Measurements from ENCODE around the gene C1orf74.
"Not testable (repeated sequence)": the region's sequence is repeated elsewhere in the genome, so short reads cannot be mapped to it uniquely, and the experiment has no call there.

C1orf74 gene

GRCh38 chr1:209805341-209805781 is 21.0 kb upstream of the C1orf74 start:
- DNase-seq = no peak

DNA sequence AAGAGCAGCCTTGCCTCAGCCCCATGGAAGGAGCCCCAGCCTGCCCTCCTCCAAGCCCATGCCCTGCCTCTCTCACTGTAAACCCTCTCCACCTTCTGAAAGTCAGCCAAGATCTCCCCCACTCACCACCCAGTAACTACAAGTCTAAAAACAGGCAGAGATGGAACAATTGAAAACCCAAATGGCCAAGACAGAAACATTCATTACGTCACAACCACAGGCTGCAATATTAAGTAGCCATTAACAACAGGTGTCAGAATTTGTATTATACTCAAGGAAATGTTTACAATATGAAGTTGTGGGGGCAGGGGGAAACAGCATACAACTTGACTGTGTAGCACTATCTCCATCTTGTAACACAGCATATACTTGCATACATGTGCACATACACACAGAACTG is 19.2 kb upstream of the C1orf74 start:
- DNase-seq = no peak

GRCh38 chr1:209802780-209803152 is 18.4 kb upstream of the C1orf74 start:
- no peak for DNase-seq

DNA sequence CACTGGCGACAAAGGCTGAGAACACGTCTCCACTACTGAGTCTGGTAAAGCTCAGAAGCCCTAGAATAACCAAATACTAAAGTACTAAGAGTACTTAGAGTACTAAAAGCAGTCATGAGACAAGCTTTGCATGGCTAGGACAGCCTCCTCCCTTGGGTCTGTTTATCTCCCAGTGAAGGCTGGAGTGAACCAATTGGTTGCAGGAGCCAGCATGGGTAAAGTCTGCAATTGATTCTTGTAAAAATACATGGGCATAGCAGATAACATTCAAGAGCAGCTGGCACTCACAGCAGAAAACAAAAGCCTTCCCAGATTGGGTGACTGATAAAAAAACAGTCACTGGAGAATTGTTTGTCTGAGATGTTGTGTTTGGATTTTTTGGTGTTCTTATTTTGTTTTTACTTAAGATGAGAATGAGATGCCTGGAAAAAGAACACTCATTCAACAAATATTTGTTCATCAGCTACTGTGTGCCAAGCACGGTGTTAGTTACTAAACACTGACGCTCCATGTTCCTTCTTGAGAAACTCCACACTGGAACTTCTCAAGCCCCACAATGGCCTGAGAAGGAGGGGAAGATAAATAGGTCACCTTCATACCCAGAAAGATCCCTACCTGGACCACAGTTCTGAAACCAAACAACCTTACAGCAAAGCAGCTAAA is 17.9 kb upstream of the C1orf74 start:
- DNase-seq = no peak

DNA sequence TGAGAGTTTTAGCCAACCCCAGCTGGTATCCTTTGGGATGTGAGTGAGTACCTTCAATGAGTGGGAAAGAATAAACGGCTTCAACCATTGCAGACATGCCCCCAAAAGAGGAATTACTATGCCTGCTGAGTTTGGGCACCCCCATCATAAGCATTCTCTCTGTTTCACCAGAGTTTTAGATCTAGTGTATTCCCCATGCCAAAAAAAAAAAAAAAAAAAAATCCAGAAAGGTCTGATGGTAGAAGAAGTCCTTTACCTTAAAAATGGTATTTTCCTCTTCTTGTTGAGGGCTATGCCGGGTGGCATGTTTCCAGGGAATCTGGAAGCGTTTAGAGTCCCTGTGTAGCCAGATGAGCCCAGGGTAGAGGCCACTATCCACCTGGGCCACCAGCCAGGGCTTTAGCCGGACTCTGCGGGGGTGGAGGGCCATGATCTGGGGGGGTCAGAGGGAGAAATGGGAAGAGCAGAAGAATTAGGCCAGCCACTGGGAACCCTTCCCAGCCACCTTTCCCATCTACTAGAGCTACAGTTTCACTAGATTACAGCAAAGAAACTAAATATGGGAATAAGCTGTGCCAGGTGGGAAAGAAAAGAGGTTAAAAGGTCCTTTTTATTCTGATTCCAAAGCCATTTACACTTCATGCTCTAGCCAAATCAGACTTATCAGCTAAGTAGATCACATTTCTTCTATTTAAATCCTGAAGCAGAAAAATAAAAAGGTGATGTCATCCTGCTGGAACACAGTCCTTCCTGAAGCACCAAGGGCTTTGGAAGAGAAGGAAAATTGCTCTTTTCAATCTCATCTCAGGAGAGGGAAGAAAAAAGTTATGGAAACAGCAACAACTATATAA is 16.9 kb upstream of the C1orf74 start:
- DNase-seq = no peak

GRCh38 chr1:209797978-209798639 is 13.8 kb upstream of the C1orf74 start:
- DNase-seq = no peak

GRCh38 chr1:209793711-209794110 is 9.4 kb upstream of the C1orf74 start:
- DNase-seq = not testable (repeated sequence)

- DNase-seq = no peak
Measured at GRCh38 chr1:209791920-209792319, 7.6 kb upstream of the C1orf74 start.

DNA sequence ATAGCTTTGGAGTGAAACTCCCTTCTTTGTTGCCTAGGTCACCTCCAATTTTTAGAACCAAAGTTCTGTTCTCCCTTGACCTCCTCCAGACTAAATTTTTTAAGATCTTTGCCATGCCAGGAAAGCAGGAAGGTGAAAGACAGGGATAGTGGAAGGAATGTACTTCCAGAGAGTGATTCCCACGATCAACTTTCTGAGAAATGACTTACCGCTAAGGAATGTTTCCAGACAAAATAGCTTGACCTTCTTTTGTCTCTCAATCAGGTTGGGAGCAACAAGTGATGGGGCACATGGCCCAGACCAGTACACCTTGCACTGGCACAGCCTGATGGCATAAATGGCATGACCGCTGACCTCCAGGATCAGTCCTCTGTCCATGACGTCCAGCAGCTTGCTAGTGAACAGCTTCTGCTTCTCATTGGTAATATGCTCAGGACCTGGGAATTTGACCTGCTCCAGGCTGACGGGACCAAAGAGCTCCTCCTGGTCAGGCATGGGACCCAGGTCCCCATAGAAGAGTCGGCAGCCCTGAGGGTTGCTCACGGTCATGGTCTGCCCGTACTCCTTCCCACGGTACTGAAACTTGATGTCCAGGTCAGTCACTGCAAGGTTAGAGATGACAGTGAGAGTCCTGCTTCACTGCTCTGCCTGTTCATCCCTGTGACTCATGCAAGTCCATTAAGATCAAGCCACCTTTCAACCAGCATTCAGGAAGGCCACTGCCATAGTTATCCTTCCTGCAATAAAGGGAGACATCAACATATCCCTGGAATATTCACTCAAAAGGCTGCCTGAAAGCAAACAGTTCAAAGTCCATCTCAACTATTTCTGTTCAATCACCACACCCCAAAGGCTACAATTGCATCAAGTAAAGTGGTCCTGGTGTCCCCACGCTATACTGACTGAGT is 6.2 kb upstream of the C1orf74 start:
- no peak for DNase-seq

DNA sequence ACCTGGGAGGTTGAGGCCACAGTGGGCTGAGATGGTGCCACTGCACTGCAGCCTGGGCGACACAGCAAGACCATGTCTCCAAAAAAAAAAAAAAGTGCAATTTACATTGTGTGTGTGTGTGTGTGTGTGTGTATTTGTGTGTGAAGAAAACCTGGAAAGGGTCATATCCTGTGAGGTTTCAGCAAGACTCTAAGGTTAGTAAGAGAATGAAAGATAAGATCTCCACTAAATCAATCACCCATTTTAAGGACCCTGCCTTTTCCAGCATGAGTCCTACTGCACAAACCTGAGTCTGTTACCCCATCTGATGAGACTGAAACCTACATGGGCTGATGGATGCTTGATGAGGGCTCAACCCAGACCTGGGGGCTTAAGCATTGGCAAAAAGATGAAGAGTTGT is 4.9 kb upstream of the C1orf74 start:
- DNase-seq = no peak

DNA sequence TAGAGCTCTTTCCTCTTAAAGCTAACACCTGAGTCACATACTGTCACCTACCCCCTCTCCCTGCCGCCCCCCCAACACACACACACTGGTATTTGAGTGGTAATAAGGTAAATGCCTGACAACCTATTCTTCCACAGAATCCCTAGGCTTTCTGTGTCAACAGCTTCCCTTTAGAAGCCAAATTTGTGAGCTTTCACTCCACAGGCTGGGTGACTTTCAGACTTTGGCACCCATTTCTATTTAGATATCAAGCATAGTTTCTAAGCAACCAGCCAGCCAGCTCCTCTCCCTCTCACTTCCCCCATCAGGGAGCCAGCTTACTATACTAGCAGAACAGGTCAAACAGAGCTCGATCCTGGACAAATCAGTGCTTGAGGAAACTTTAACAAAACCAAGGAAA is 3.2 kb upstream of the C1orf74 start:
- DNase-seq = no peak

DNA sequence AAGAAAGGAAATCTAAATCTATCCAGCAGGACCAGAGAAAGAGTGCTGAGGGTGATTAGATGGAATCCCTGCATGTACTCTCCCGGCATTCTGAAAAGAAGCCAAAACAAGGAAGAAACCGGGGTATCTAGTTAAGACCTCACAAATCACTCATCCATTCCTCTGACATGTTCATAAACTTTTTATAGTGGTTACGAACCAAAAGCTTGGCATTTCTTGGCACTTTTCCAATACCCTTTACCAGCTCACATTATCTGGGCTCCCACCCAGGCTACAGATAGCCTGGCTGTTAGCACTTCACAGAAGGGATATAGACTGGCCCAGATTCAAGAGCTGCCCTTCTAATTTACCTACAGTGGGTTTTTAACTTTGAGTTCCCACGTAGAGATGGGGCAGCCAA is 1.8 kb upstream of the C1orf74 start:
- DNase-seq = no peak

- DNase-seq = no peak
Measured at GRCh38 chr1:209785592-209785991, 1.2 kb upstream of the C1orf74 start.

GRCh38 chr1:209783386-209783785 is 973 bp downstream of the C1orf74 start:
- DNase-seq = no peak

DNA sequence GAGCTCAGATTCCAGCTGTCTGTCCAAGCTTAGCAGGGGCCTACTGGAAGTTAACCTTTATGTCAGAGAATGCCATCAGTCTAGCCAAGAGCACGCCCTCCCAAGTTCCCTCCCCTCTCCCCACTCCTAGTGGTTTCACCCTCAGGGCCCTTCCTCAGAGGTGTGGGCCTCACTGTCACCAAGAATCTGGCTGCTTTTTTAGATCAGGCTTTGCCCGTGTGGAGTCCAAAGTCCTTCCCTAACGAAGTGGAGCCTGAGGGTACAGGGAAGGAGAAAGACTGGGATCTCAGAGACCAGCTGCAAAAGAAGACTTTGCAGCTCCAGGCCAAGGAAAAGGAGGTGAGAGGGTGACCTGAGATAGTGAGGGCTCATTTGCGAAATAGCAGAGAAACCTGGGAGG is 4.1 kb downstream of the C1orf74 start:
- no peak for DNase-seq

DNA sequence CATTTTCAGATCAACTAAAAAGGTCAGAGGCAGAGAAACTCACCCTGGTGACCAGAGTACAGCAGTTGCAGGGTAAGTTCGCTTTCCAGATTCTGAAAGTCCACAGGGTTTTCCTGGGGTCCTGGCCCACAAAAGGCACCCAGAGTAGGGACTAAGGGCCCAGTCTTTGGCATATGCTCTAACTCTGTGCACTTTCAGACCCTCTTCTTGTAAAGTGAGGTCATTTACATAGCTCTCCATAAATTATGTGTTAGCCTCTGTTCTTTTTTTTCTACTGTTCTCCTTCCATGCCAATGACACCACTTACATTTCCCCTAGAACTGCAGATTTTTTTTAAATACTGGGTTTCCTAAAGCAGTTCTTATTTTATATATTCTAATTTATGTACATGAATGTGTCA is 6.3 kb downstream of the C1orf74 start:
- no peak for DNase-seq

GRCh38 chr1:209777587-209777986 is 6.8 kb downstream of the C1orf74 start:
- no peak for DNase-seq

- DNase-seq = no peak
Measured at GRCh38 chr1:209775678-209776077, 8.7 kb downstream of the C1orf74 start.

- DNase-seq = no peak
Measured at GRCh38 chr1:209774592-209774991, 9.8 kb downstream of the C1orf74 start.

GRCh38 chr1:209772126-209772525 is 12.2 kb downstream of the C1orf74 start:
- no peak for DNase-seq

DNA sequence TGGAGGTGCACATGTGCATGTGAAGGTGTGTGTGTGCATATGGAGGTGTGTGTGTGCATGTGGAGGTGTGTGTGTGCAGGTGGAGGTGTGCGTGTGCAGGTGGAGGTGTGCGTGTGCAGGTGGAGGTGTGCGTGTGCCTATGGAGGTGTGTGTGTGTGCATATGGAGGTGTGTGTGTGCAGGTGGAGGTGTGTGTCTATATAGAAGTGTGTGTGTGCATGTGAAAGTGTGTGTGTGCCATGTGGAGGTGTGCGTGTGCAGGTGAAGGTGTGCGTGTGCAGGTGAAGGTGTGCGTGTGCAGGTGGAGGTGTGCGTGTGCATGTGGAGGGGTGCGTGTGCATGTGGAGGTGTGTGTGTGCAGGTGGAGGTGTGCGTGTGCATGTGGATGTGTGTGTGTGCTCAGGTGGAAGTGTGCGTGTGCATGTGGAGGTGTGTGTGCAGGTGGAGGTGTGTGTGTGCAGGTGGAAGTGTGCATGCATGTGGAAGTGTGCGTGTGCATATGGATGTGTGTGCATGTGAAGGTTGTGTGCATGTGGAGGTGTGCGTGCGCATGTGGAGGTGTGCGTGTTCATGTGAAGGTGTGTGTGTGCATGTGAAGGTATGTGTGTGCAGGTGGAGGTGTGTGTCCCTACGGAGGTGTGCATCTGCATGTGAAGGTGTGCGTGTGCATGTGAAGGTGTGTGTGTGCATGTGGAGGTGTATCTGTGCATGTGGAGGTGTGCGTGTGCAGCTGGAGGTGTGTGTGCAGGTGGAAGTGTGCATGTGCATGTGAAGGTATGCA is 13.5 kb downstream of the C1orf74 start:
- no peak for DNase-seq

- DNase-seq = no peak
Measured at GRCh38 chr1:209769971-209770370, 14.4 kb downstream of the C1orf74 start.

All from NCI-H526 treated with DMSO at 0.1 percent for 48 hours (cell line).